H1 (cell line): ENCODE measurements around the gene ZRANB1.

Source experiments
- CTCF ChIP-seq, 3 experiments: IDR thresholded peaks; 1 replicate in 2 of 3; 2 replicates in 1 of 3; pipeline versions ENCODE4 v1.5.1 to v1.6.1; 2011; ENCODE audit warnings: low read length in 3 of 3, mild to moderate bottlenecking in 3 of 3, inconsistent platforms in 2 of 3, low read depth in 1 of 3, moderate library complexity in 1 of 3; ENCODE audit not compliant: insufficient read depth in 1 of 3; ENCODE audit errors: control extremely low read depth in 1 of 3
- EGR1 ChIP-seq: IDR thresholded peaks from 2 replicates; pipeline ENCODE4 v1.6.1; 2011; ENCODE audit warnings: low read depth, low read length, borderline replicate concordance
- SUZ12 ChIP-seq: fragments of 200-600 bp; sonication (generic); IDR thresholded peaks from 2 replicates; pipeline ENCODE4 v1.6.1; 2012; ENCODE audit warnings: mild to moderate bottlenecking, inconsistent platforms, low read length, moderate library complexity, mixed read lengths

GRCh38 chr10:124928087-124928486 lies 13.8 kb upstream of the ZRANB1 start:
- no peak for TF ChIP-seq SUZ12
- no peak for TF ChIP-seq CTCF (IDR thresholded peaks at IDR 0.05; ENCODE audit: control extremely low read depth in 1 of 3, insufficient read depth in 1 of 3, low read depth in 1 of 3, low read length in 3 of 3)
- no peak for TF ChIP-seq EGR1
